ENCODE data around the gene CACNB2.

Gene CACNB2

GRCh38 chr10:18340496-18341051 lies 200.3 kb downstream of the CACNB2 start:
- no peak for DNase-seq (ENCODE audit: low read depth)

- DNase-seq (ENCODE audit: low read depth) = no peak
These were observed 200.8 kb downstream of the CACNB2 start for GRCh38 chr10:18341055-18341454.

GRCh38 chr10:18343573-18343972 lies 203.3 kb downstream of the CACNB2 start:
- DNase-seq (ENCODE audit: low read depth) = no peak

DNA sequence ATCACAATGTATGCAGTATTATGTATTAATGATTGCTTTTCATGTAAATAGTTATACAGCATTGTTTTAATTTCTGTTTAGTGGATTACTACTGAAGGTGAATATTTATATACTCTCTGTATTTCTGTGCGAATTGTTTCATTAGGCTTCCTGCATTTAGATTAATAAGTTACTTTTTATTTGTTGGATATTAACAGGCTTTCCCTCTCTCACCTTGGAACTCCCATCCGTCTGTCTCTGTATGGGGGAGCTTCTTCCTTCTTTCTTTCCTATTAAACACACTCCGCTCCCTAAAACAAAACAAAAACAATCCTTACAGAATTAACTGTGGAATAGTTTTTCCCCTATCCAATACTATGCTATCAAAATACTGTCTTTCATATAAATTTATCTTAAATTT lies 205.1 kb downstream of the CACNB2 start:
- DNase-seq (ENCODE audit: low read depth) = no peak

- no peak for DNase-seq (ENCODE audit: low read depth)
These were observed 210.1 kb downstream of the CACNB2 start for GRCh38 chr10:18350340-18350739.

DNA sequence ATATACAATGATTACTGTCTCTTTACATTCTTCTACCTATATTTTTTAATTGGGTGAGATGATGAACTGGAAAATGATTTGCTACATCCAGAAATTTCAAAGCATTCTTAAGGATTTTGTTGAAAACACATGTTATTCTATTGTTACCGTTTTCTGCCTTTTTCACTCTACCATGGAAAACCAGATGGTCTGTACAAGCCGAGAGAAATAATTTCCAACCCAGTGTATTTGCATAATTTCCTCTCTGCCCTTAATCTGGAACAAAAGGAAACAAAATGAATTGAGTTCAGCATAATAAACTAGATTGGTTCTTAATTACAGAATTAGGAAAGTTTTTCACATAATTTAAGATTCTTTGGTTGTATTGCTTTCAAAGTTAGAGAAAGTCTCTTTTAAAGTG lies 211.2 kb downstream of the CACNB2 start:
- DNase-seq (ENCODE audit: low read depth) = no peak

DNA sequence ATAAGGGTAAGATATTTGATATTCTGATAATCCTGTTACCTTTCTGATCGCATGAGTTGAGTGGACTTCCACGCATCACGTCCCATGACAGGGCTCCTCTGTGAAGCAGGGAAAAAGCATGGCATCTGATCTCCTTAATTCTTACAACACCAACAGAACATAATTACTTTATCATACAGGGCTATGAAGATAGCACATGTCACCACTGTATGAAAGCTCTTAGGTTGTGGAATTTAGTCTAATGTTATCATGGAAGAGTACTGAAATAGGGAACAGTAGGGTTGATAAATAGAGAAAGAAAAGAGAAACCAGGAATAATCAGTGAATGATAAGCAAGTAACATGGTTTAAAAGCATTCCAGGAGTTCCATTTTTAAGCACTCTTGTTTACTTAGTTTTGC lies 212.0 kb downstream of the CACNB2 start:
- no peak for DNase-seq (ENCODE audit: low read depth)

GRCh38 chr10:18359812-18360211 lies 219.6 kb downstream of the CACNB2 start:
- no peak for DNase-seq (ENCODE audit: low read depth)

DNA sequence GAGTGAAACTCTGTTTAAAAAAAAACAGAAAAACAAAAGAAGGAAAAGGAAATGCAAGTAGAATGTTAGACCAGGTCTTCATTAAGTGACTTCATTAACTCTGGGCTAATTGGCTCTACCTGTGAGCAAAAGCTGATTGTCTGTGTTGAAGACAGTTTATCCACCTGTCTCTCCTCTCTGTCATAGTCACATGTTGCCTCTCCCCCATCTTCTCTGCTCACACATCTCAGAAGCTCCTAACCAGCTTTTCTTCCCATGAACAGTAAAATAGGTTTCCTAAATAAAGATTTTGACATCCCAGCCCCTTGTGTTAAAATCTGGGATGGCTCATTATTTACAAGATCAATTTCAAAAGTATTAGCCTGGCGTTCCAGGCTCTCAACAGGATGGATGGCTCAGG lies 222.7 kb downstream of the CACNB2 start:
- no peak for DNase-seq (ENCODE audit: low read depth)

- no peak for DNase-seq (ENCODE audit: low read depth)
These were observed 225.0 kb downstream of the CACNB2 start for GRCh38 chr10:18364987-18365775.

DNA sequence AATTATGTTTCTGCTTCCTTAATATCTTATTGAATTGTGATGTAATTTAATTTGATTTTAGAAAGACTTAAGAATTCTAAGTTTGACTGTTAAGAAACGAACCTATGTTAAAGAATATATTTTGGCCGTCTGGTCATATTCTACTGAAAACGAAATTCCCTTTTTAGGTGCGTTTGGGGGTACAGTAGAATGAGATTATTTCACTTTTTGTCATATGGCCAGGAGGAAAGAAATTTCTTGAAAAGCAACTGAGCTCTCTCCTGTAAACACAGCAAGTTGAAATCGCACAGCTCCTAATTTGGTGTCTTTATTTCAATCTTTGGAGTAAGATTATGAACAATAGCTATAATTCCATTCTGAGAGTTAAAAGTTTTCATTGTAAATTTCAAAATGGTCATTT lies 227.6 kb downstream of the CACNB2 start:
- no peak for DNase-seq (ENCODE audit: low read depth)

DNA sequence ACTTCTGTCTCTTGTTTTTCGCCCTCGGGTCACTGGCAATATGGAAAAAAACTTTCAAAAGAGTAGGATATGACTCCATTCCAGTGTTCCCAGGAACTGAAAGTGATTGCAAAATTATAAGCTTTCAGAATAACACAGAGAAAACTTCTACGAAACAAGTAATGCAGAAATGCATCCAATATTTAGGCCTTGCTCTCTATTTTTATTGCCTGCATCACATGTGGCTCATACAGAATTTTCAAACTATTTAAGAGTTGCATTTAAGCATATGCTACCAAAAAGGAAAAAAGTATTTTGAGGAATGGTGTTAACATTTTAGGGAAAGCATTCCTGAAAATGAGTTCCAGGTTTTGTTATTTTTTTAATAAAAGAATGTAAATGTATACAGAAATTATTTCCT lies 228.0 kb downstream of the CACNB2 start:
- DNase-seq (ENCODE audit: low read depth) = no peak

DNA sequence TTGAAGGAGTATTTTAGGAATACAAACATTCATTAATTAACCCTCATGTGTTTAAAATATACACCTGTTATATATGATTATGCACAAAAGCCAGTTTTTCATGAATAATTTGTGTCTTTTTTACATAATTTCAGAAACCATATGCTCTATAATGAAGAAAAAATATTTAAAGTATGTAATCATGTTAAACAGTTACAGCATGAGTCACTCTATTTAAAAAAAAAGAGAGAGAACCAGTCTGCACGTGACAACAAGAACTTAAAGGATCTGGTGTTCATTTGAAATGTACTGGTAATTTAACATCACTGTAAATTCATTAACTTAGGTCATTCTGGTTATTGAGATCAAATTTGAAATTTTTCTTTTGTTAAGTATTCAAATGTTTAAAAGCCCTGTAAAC lies 228.5 kb downstream of the CACNB2 start:
- no peak for DNase-seq (ENCODE audit: low read depth)

- DNase-seq (ENCODE audit: low read depth) = no peak
These were observed 229.7 kb downstream of the CACNB2 start for GRCh38 chr10:18369859-18370473.

- no peak for DNase-seq (ENCODE audit: low read depth)
These were observed 236.4 kb downstream of the CACNB2 start for GRCh38 chr10:18376650-18377049.

DNA sequence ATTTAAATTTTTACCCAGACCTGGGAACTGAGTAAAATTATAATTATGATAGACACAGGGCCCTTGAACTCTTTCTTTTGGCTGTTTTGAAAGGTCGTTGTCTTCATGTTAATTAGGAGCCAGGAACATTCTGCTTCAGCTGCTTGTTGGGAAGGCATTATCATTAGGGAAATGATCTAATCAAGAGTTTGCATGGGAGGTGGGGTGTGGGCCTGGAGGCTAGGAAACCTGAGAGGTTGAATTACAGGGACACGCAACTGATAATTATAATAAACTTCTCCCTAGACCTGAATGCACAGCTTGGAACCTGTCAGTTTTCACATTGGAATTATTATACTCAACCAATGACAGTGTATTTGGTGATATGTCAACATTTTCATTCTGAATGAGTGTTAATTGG lies 237.7 kb downstream of the CACNB2 start:
- no peak for DNase-seq (ENCODE audit: low read depth)

DNA sequence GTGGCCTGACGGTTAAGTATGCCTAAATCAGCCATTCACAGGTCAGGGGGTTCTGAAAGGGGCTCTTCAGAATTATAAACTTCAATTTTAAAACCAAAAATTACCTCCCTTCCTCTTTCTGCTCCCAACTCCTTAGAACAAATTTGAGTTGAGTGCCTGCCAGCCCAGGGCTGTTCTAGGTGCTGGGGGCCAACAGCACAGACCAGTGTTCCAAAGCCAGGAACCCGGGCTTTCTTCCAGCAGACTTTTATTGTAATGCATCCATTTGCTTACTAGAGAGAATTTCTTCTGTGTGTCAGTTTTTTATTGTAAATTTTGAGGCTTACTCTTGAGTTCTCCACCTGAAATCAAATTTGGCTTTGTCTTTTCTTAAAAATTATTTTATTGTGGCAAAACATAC lies 238.5 kb downstream of the CACNB2 start:
- no peak for DNase-seq (ENCODE audit: low read depth)

DNA sequence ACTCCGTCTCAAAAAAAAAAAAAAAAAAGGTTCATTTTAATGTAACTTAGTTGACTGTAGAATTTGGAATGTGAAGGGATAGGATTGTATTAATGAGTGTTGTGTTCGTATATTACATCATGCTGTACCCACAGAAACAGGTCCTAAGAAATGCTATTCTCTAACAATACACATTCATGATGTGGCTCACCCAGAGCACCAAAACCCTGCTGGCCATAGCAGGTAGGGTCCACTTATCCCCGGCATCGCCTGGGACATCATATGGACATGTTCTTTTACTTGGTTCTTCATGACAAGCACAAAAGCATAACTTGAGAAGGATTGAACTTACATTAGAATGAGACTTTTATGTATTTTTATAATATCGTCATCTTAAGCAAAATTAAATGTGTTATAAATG lies 241.5 kb downstream of the CACNB2 start:
- DNase-seq (ENCODE audit: low read depth) = no peak

- no peak for DNase-seq (ENCODE audit: low read depth)
These were observed 257.7 kb downstream of the CACNB2 start for GRCh38 chr10:18397906-18398305.

GRCh38 chr10:18399158-18399557 lies 258.9 kb downstream of the CACNB2 start:
- DNase-seq (ENCODE audit: low read depth) = no peak

DNA sequence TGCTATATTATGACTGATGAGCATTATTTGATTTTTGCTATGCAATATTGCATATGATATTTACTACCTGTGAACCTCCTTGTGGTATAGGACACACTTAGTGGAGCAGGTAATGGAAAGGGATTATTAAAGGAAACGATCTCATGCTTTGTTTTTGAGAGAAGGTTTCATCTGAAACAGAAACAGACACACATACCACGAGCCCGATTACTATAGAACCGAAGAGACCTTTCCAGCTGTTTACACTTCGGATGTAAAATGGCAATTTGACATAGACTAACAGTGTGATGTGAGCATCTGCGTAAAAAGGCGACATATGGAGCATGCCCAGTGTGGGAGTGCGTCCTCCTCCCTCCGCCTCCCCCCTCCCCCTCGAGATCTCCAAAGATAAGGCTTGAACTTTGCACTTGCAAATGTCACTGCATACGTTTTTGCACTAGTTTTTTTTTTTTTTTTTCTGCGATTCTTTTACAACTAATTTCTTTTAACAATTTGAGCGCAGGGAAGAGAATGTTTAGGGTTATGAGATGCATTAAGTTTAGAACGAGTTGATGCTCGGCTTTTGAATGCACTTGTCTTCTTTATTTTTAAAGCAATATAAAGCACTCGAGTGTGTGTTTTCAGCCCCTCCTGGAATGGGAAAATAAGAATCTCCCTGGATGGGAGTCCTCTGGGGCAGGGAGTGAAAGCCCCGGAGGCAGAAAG lies 260.1 kb downstream of the CACNB2 start:
- DNase-seq (ENCODE audit: low read depth) = no peak

GRCh38 chr10:18400906-18401245 lies 260.7 kb downstream of the CACNB2 start:
- DNase-seq (ENCODE audit: low read depth) = no peak
